KOPT-K1 (cell line): ENCODE measurements around the gene PPP1R12B.
"Not testable (repeated sequence)": the region's sequence is repeated elsewhere in the genome, so short reads cannot be mapped to it uniquely, and the experiment has no call there.

ENCODE experiments used
- H3K27ac ChIP-seq: fragments of 200-600 bp; sonication (generic); 2 replicates; pipeline ENCODE4 v1.5.1; 2016; ENCODE audit warnings: antibody characterized with exemption, mild to moderate bottlenecking, low read depth, low read length; ENCODE audit not compliant: poor library complexity, severe bottlenecking
- H3K36me3 ChIP-seq: fragments of 200-600 bp; sonication (generic); 2 replicates; pipeline ENCODE4 v1.5.1; 2017; ENCODE audit warnings: antibody characterized with exemption, mild to moderate bottlenecking, low read length, moderate library complexity; ENCODE audit not compliant: insufficient read depth
- H3K9me3 ChIP-seq: fragments of 200-600 bp; sonication (generic); 2 replicates; pipeline ENCODE4 v1.5.1; 2017; ENCODE audit warnings: antibody characterized with exemption, low read length, mild to moderate bottlenecking; ENCODE audit not compliant: insufficient read depth, poor library complexity, severe bottlenecking

Gene PPP1R12B

GRCh38 chr1:202582350-202582749 lies 233.9 kb downstream of the PPP1R12B start:
- not testable (repeated sequence) for H3K9me3 ChIP-seq, H3K27ac ChIP-seq, H3K36me3 ChIP-seq

GRCh38 chr1:202584707-202585589 lies 236.4 kb downstream of the PPP1R12B start:
- Histone ChIP-seq H3K27ac (no peak overlapping the region), H3K9me3 (no peaks in the 10 kb centered on the region), H3K36me3 (no peaks in the 10 kb centered on the region)

GRCh38 chr1:202585590-202585933 lies 237.1 kb downstream of the PPP1R12B start:
- Histone ChIP-seq H3K9me3 (no peaks in the 10 kb centered on the region), H3K36me3 (no peaks in the 10 kb centered on the region), H3K27ac (no peak overlapping the region)

DNA sequence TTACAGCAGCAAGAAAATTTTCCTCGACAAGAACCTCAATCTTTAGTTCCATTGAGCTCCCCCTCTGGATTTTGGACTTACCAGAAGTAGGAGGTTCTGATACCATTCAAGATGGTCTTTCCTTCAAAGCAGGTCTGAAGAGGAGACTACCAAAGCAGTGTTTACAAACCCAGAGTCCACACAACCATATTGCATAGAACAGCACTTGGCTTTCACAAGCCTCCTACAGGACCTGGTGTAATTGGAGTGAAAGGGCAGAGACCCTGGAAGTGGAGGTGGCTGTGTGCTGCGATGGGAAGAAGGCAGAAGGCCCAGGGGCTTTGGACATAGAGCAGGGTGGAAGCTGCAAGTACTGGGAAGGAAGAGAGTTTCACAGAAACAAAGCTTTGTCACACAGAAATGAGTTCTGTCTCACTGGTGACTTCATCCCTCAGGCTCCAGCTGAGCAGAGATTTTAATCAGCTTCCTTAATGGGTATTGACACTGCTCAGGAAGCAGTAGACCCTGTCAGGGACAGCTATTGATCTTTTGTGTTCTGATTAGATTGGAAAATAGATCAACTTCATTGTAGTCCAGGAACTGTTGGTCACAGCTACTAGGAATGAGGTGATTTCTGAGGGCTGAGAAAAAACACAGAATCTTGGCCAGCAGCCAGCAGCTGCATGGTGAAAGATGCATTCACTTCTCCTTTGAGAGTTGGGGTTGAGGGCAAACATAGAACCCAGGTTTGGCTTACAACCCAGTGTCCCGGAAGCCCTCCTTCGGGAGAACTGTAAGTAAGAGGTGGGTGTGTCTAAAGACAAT lies 237.7 kb downstream of the PPP1R12B start:
- Histone ChIP-seq H3K9me3 (no peaks in the 10 kb centered on the region), H3K36me3 (no peaks in the 10 kb centered on the region), H3K27ac (no peak overlapping the region)

DNA sequence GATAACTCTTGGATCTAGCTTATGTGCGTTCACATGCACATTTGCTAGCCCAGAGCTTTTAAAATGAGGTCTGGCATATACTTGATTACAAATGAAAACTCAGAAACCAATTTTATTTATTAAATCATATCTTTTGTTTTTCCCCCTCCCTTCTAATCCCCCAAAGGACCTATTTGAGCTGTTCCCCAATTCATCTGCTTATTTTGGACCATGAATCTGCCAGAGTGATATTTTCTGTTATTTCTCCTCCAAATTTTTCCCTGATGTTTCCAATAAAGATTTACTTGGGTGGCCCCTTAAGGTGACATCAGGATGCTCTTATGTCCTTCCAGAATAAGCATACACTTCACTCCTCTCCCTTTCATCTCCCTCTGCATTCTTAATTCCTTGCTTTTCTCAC lies 238.4 kb downstream of the PPP1R12B start:
- H3K27ac ChIP-seq = no peak overlapping the region
- no peaks in the 10 kb centered on the region for H3K9me3 ChIP-seq
- H3K36me3 ChIP-seq = no peaks in the 10 kb centered on the region

GRCh38 chr1:202587859-202588485 lies 239.5 kb downstream of the PPP1R12B start:
- Histone ChIP-seq H3K9me3 (no peaks in the 10 kb centered on the region), H3K27ac (no peak overlapping the region), H3K36me3 (no peaks in the 10 kb centered on the region)

DNA sequence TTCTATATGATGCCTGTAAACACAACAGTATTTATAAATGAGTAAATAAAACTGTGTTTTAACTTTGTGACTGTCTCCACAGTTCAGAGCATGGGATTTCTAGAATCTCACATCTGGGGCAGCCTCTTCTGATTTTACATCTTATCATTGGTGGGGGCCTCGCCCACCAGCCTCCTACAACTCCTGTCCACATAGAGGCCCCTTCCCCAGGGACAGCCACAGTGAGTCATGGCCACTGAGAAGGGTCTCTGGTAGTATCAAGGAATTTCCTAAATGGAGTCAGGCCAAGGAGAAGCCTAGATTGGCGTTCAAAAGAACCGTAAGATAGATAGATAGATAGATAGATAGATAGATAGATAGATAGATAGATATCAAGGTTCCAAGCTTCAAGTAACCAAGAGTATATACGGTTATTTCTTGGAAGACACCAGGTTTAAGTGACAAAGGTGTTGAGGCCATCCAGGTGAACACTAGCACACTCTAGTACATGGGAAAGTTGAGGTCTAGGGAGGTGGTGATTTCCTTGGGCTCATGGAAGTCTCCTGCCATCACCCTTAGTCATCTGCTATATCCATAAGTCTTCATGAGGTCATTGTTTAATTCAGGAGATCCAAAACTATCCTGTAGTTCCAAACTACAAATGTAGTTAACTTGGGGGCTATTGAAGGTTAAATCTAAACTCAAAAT lies 240.1 kb downstream of the PPP1R12B start:
- Histone ChIP-seq H3K9me3 (no peaks in the 10 kb centered on the region), H3K36me3 (no peaks in the 10 kb centered on the region), H3K27ac (no peak overlapping the region)

- Histone ChIP-seq H3K27ac (no peak overlapping the region), H3K9me3 (no peaks in the 10 kb centered on the region), H3K36me3 (no peaks in the 10 kb centered on the region)
Measured at GRCh38 chr1:202589190-202589930, 240.9 kb downstream of the PPP1R12B start.

DNA sequence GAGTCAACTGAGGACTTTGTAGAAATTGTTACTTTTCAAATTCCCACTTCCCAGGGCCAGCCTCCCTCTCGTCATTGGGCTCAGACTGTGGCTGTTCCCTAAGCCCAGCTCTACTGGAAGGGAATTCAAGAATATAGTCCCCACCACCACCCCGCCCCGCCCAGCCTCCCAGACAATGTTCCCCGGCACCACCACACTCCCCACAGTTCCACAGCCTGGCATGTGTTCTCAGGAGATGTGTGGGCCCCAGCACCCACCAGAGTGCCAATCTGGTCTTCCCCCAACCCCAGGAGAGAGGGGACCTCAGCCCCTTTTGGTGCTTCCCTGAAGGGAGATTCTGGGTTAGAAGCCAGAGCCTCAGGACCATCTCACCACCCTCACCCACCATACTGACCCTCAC lies 241.6 kb downstream of the PPP1R12B start:
- Histone ChIP-seq H3K27ac (no peak overlapping the region), H3K36me3 (no peaks in the 10 kb centered on the region), H3K9me3 (no peaks in the 10 kb centered on the region)

GRCh38 chr1:202590975-202591411 lies 242.5 kb downstream of the PPP1R12B start:
- Histone ChIP-seq H3K27ac (no peak overlapping the region), H3K36me3 (no peaks in the 10 kb centered on the region), H3K9me3 (no peaks in the 10 kb centered on the region)

DNA sequence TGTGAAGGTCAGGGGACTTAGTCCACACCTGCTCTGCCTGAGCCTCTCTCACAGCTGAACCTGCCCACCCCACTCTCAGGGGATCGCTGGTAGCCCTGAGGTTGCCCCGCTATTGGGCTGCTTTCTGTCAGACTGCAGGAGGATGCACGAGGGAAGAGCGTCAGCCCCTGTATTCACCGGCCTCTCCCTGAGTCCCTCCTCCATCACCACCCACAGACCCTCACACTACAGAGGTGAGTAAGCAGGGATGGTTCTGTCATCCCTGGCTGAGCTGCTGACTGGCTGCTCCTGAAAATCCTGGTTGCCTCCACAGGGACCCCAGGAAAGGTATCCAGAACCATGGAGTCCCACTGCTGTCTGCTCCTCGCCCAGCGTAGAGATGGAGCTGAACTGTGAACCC lies 243.0 kb downstream of the PPP1R12B start:
- no peaks in the 10 kb centered on the region for H3K36me3 ChIP-seq
- H3K27ac ChIP-seq = no peak overlapping the region
- H3K9me3 ChIP-seq = no peaks in the 10 kb centered on the region

DNA sequence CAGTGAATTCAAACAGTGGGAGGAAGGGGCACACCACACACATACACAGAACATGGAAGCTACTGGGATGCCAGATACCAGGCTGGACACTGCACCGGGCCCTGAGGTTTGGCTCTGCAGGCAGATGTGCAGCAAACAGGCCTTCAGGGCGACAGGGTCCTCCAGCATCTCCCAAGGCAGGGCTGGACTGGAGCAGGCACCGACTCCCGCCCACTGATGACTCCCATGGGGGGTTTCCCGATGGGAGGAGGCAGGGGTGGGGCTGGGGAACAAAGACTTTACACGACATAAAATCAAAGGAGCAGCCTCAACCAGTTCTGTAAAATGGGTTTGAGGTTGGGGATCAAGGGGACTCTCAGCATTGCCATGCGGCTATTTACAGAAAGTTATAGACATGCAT lies 243.6 kb downstream of the PPP1R12B start:
- Histone ChIP-seq H3K36me3 (no peaks in the 10 kb centered on the region), H3K27ac (no peak overlapping the region), H3K9me3 (no peaks in the 10 kb centered on the region)

DNA sequence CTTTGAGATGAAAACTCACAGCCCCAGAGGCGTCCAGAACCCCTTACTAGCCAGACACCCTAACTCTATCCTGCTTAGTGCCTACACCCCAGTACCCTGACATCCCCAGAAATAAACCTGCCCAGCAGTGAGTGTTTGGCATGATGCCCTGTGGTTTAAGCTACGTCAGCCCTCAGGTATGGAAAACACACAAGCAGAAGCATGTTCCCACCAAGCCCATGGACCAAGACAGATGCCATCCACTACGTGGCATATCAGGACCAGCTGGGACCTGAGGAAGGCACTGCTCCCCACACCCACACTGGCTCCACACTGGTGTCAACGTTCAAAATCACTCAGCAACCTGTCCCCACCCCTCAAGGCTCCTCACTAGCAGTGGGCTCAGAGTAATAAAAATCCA lies 245.3 kb downstream of the PPP1R12B start:
- Histone ChIP-seq H3K36me3 (no peaks in the 10 kb centered on the region), H3K9me3 (no peaks in the 10 kb centered on the region), H3K27ac (no peak overlapping the region)

- no peak overlapping the region for H3K27ac ChIP-seq
- no peaks in the 10 kb centered on the region for H3K36me3 ChIP-seq
- no peaks in the 10 kb centered on the region for H3K9me3 ChIP-seq
Measured at GRCh38 chr1:202596638-202597037, 248.1 kb downstream of the PPP1R12B start.
